LNCaP clone FGC (cell line): ENCODE data around the gene LRCH3.

Source experiments
- DNase-seq: peaks from one replicate; pipeline ENCODE4 v3.0.0-alpha.2; 2011; ENCODE audit warnings: low read depth
- H3K4me3 ChIP-seq: 2 replicates; pipeline ENCODE4 v1.5.1; 2011; ENCODE audit warnings: mild to moderate bottlenecking, low read depth, low read length, control low read depth
- TF ChIP-seq, protein P1 (sequence below): IDR thresholded peaks from 2 replicates; pipeline ENCODE4 v1.5.1; 2012; ENCODE audit warnings: mild to moderate bottlenecking; ENCODE audit not compliant: control insufficient read depth, insufficient read depth; ENCODE audit errors: extremely low read depth

The LRCH3 gene

DNA sequence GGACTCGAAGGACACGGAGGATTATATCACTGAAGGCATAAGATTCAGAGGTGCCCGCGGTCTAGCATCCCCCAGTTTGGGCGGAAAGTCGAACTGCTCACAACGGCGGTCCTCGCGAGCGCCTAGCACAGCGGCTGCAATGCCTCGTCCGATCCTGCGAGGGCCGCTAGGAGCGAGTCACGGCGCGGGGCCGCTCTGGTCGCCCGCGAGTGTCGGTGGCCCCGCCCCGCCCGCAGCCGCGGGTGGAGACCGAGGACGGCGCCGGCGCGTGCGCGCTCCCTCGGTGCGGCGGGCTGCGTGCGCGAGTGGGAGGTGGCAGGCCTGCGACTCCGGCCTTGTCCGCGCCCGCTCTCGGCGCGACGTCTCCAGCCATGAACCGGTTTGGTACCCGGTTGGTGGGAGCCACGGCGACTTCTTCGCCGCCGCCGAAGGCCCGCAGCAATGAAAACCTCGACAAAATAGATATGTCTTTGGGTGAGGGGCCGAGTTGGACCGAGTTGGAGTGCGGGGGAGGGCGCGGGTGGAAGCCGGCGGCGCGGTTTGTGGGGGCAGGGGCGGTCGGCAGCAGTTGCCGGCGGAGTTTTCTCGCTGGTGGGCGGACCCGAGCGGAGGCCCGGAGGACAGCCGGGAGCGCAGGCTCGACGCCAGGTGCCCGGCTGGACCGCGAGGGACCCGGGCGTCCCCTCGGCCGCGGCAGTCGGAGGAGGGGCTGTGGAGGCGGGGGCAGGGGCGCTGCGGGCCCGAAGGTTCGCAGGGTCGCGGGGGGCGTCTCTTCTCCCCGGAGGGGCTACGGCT is 41.3 kb upstream of the LRCH3 start, which contains the start of gene FYTTD1:
TSS of gene FYTTD1 (plus strand) at position 283 of the 795 bp plus-strand sequence. CDS start at position 372, 89 bp downstream.
- peak within 1 kb of the TSS; percentile 76 for H3K4me3 ChIP-seq
- TF ChIP-seq, protein P1, sequence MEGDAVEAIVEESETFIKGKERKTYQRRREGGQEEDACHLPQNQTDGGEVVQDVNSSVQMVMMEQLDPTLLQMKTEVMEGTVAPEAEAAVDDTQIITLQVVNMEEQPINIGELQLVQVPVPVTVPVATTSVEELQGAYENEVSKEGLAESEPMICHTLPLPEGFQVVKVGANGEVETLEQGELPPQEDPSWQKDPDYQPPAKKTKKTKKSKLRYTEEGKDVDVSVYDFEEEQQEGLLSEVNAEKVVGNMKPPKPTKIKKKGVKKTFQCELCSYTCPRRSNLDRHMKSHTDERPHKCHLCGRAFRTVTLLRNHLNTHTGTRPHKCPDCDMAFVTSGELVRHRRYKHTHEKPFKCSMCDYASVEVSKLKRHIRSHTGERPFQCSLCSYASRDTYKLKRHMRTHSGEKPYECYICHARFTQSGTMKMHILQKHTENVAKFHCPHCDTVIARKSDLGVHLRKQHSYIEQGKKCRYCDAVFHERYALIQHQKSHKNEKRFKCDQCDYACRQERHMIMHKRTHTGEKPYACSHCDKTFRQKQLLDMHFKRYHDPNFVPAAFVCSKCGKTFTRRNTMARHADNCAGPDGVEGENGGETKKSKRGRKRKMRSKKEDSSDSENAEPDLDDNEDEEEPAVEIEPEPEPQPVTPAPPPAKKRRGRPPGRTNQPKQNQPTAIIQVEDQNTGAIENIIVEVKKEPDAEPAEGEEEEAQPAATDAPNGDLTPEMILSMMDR: peak; percentile 70
- peak; percentile 47 for DNase-seq

DNA sequence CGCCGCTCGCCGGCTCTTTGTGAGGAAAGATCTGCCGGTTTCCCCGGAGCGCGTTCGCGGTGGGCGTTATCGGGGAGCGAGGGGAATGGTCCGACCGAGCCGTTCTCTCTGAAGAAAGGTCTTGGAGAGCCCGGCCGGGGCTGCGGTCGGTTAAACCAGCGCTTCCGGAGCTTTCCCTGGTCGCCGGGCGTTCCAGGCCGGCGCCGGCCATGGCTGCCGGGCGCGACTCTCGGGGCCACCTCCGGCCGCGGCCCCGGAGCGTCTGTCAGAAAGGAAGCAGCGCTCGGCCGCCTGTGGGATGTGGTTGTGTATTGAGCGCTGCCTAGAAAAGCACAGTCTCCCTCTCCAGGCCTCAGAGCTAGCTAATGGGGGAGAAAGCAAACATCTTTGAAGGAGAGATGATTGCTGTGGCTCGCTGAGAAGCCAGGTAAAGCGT is 40.6 kb upstream of the LRCH3 start:
- TF ChIP-seq, protein P1: no peak
- DNase-seq: no peak
- H3K4me3 ChIP-seq: peak overlapping the region; percentile 76

DNA sequence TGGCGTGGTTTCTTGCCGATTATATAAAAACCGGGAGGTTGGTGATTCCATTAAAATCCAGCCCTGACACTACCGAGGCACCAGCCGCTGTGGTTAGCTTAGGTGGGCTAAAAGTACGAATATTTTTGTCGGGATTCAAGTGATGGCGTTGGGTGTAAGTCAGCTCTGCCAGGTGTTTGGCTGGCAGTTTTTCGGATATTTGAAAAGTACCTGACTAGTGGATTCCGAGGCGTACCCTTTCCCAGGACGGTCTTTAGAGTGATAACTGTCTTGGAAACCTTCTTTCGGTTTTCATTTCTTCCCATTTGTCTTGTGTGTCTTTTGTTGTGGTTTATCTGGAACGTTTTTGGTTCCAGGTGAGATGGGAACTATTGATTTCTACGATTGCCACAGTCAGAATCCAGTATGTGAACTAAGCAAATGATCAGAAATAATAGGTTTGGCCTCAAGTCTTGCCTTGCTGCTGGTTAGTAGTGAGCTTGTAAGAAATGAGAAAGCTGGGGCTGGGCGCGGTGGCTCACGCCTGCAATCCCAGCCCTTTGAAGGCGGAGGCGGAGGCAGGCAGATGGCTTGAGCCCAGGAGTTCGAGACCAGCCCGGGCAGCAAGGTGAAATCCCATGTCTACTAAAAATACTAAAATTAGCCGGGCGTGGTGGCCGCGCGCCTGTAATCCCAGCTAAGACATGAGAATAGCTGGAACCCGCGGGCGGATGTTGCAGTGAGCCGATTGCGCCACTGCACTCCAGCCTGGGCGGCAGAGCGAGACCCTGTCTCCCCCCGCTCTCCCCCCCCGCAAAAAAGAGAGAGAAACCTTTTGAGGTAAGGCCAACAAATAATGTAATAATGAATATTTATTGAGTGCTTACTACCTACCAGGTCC is 40.0 kb upstream of the LRCH3 start:
- peak overlapping the region; percentile 76 for H3K4me3 ChIP-seq
- no peak for DNase-seq
- TF ChIP-seq, protein P1: no peak

DNA sequence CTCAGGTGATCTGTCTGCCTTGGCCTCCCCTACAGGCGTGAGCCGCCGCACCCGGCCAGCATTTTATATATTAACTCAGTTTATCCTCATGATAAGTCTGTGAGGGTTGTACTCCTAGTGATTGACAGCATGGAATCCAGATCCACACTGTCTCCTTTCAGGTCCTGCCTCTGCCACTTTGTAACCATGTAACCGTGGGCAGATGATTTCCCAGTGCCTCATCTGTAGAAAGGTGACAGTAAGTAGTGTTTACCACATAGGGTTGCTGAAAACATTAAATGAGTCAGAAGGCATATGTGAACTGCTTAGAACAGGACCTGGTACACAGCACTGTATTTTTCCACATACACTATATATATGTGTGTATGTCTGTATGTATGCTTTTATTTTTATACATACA is 38.9 kb upstream of the LRCH3 start:
- H3K4me3 ChIP-seq: peak overlapping the region; percentile 76
- no peak for DNase-seq
- TF ChIP-seq, protein P1: peak; percentile 5; the same call in 1 of the 2 replicates

DNA sequence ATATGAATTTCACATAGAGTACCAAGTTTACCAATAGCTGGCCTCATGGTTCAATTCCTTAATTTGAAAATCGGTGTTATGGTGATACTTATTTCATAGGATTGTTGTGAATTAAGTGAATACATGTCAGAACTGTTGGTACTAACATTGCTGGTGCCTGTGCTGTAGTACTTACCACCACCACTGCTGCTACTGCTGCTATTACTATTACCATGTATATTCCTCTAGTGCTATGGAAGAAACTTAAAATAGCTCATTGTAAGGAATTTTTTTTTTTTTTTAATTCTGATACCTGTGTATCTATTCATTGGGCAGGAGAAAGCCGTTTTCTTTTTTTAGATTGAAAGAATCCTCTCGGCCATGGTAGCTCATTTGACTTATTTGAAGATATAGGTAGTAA is 37.8 kb upstream of the LRCH3 start:
- H3K4me3 ChIP-seq: no peak overlapping the region
- DNase-seq: no peak
- TF ChIP-seq, protein P1: no peak

DNA sequence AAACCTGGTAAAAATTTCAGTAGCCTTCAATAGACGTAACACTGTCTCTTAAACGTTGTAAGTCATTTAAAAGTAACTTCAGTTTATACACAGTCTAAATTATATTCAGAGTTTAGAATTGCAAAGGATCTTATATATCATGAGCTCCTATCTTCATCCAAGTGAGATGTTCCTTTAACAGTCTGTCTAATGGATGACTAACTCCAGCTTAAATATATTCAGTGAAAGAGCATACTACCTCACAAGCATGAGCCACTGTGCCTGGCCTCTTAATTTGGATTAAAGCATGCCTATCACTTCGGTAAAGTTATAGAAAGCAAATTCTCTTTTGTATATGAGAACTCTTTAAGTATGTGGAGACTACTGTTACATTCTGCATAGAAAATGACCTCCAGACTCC is 34.4 kb upstream of the LRCH3 start:
- TF ChIP-seq, protein P1: no peak
- no peak for DNase-seq

More for the DNA sequence above, 34.4 kb upstream of the LRCH3 start:
- H3K4me3 ChIP-seq: no peak overlapping the region
